Amygdala (tissue), 56 donors: Measurements from ENCODE around the gene CT45A9.
"Not testable (repeated sequence)": the region's sequence is repeated elsewhere in the genome, so short reads cannot be mapped to it uniquely, and the experiment has no call there.

Experiments used
- DNase-seq, 56 donors: peaks; one replicate each; lab custom pipeline; 2025; lab: John Stamatoyannopoulos, UW

CT45A9 gene, protein sequence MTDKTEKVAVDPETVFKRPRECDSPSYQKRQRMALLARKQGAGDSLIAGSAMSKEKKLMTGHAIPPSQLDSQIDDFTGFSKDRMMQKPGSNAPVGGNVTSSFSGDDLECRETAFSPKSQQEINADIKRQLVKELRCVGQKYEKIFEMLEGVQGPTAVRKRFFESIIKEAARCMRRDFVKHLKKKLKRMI

DNA sequence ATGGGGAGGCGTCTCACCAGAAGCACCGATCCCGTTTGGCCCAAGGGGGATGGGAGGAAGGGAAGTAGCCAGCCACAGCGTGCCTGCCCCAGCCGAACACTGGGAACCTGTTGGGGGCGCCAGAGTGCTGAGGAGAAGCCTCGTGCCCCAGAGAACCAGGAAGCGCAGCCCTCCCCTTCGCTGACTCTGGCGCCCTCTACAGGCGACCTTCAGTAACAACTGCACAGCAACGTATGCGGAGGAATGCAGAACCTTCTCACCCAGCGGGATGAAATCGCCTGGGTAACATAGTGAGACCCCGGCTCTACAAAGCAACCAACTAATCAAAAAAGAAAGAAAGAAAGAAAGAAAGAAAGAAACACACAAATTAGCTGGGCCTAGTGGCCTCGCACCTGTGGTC lies at the start of gene CT45A9:
Gene CT45A9 (minus strand): TSS at position 101 of the 400 bp plus-strand sequence. CDS start 3,751 bp downstream, outside the sequence.
- not testable (repeated sequence) for DNase-seq

DNA sequence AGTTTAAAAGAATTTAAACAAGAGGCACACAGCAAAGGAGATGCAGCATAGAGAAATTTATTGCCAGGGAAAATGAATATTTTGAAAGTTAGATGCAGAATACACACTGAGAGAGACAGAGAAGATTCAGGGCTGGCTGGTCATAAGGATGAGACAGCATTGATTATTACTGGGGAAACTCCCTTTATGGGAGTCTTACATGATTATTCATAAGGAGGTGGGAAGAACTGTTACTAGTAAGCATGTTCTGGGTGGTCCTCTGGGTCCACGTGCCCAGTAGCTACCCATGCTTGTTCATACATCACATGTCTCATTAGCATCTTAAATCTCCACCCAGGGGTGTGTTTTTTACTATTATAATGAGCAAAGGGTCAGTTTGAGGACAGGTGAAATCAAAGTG lies 48.9 kb upstream of the CT45A9 start:
- DNase-seq, result not testable (repeated sequence)

DNA sequence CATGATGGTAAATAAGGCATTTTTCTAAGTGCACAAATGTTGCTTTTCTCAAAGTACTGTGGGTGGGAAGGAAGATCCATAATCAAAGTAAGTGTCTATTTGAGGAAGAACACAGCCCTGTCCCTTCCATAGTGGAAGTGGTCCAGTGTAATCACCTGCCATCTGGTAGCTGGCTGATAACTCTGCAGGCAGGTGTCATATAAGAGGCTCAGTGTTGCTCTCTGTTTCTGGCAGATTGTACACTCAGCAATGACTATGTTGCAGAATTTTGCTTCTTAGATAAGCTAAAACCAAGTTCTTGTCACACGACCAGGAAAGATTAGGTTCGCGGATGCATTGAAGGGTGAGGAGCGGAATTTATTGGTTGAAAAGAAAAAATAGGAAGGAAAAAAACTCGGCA lies 42.8 kb upstream of the CT45A9 start:
- no peak for DNase-seq

DNA sequence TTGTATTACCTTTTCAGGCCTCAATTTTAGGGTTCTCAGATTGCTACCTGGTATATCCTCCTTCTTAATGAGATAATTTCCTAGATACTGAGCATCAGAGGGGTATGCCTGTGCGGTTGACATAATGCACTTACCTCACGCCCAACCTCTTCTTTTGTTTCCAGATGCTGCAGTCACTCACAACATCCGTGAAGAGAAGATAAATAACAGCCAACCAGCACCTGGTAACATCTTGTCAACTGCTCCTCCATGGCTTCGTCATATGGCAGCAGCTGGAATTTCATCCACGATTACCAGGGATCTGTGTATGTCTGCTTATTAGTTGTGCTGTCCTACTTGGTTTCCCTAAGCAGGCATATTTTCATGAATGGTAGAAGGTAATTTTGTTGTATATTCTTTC lies 38.6 kb upstream of the CT45A9 start:
- no peak for DNase-seq

DNA sequence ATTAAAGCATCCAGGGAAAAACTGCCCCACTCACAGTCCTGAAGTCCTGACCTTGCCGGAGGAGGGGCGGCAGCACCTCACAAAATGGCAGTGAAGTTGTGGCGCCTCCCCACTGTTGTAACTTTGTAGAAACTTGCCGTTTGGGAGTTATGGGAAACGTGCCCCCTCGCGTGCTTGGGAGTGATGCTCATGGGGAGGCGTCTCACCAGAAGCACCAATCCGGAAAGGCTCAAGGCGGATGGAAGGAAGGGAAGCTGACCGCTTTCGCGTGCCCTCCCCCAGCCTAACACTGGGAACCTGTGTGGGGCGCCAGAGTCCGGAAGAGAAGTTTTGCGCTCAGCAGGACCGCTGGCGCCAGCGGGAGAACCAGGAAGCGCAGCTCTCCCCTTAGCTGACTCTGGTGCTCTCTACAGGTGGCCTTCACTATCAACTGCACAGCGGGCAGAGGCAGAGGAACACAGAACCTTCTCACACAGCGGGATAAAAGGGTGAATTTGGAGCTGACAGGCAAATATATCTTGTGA lies 21.7 kb upstream of the CT45A9 start, which contains the start of the genes CT45A10 and SAGE1:
Gene CT45A10 (minus strand): TSS at position 151 of the 524 bp plus-strand sequence. CDS start 8,100 bp downstream, outside the sequence.
Gene SAGE1 (plus strand): TSS at position 423 of the 524 bp plus-strand sequence. CDS start 2,527 bp downstream, outside the sequence.
- DNase-seq, result no peak

DNA sequence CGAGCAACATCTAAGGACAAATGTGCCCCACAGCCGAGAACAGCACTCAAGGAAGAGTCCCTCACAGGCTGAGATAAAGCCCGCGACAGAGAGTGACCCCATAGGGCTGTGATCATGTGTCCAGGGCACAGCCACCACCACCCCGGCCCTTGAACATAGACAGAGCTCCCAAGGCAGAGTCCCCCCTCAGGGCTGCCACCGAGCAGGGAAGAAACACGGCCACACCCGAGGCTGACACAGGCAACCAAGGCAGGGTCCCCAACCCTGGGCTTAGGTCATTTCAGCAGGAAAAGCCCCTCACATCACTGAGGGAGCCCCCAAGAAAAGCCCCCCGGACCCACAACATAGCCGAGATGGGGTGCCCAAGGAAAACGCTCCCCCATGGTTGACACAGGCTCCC lies 21.2 kb upstream of the CT45A9 start:
- no peak for DNase-seq

DNA sequence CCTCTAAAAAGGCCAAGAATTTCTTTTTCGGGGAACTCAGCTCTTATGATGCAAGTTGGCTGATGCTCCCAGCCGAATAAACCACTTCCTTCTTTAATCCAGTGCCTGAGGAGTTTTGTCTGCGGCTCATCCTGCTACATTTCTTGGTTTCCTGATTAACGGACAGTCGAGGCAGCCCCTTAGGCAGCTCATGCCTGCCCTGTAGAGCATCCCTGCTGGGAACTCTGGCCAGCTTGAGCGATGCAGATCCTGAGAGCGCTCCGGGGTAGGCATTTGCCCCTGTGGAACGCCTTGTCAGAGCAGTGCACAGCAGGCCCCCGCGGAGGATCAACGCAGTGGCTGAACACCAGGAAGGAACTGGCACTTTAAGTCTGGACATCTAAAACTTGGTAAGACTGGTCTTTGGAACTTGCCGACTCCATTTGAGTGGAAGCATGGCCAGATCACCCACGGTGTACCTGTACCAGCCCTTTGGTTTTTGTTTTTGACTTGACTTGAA lies 18.5 kb upstream of the CT45A9 start:
- DNase-seq, result no peak

DNA sequence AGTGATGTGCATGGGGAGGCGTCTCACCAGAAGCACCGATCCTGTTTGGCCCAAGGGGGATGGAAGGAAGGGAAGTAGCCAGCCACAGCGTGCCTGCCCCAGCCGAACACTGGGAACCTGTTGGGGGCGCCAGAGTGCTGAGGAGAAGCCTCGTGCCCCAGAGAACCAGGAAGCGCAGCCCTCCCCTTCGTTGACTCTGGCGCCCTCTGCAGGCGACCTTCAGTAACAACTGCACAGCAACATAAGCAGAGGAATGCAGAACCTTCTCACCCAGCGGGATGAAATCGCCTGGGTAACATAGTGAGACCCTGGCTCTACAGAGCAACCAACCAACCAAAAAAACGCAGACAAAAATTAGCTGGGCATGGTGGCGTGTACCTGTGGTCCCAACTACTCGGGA lies 17.4 kb upstream of the CT45A9 start:
- DNase-seq, result not testable (repeated sequence)

DNA sequence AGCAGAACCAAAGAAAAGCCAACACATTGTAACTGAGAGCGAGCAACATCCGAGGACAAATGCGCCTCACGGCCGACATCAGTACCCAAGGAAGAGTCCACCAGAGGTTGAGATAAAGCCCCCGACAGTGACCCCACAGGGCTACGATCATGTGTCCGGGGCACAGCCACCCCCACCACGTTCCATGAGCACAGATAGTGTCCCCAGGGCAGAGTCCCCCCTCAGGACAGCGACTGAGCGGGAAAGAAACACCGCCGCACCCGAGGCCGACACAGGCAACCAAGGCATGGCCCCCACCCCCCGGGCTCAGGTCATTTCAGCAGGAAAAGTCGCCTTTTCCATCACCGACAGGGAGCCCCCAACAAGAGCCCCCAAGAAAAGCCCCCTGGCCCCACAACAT lies 16.6 kb upstream of the CT45A9 start:
- not testable (repeated sequence) for DNase-seq

DNA sequence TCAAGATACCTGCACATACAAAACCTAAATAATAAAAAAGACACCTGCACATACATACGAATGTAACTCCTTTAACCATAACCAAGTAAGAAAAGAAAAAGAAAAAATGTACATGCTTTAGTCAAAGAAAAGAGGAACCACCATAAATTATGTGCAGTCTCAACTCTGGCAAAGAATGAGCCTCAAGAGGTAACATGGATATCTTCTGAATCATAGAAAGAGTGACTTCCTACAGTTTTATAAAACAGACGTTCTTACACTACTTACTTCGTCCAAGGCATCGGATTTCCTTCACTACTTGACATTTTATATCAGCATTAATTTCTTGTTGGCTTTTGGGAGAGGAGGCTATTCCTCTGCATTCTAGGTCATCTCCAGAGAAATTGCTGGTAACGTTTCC lies 11.1 kb upstream of the CT45A9 start:
- DNase-seq, result not testable (repeated sequence)

DNA sequence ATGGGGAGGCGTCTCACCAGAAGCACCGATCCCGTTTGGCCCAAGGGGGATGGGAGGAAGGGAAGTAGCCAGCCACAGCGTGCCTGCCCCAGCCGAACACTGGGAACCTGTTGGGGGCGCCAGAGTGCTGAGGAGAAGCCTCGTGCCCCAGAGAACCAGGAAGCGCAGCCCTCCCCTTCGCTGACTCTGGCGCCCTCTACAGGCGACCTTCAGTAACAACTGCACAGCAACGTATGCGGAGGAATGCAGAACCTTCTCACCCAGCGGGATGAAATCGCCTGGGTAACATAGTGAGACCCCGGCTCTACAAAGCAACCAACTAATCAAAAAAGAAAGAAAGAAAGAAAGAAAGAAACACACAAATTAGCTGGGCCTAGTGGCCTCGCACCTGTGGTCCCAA lies 17.2 kb downstream of the CT45A9 start, which contains the start of gene CT45A8:
Gene CT45A8 (minus strand): TSS at position 101 of the 400 bp plus-strand sequence. CDS start 3,755 bp downstream, outside the sequence.
- not testable (repeated sequence) for DNase-seq

DNA sequence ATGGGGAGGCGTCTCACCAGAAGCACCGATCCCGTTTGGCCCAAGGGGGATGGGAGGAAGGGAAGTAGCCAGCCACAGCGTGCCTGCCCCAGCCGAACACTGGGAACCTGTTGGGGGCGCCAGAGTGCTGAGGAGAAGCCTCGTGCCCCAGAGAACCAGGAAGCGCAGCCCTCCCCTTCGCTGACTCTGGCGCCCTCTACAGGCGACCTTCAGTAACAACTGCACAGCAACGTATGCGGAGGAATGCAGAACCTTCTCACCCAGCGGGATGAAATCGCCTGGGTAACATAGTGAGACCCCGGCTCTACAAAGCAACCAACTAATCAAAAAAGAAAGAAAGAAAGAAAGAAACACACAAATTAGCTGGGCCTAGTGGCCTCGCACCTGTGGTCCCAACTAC lies 34.4 kb downstream of the CT45A9 start, which contains the start of gene CT45A7:
Gene CT45A7 (minus strand): TSS at position 101 of the 400 bp plus-strand sequence. CDS start 3,747 bp downstream, outside the sequence.
- not testable (repeated sequence) for DNase-seq

DNA sequence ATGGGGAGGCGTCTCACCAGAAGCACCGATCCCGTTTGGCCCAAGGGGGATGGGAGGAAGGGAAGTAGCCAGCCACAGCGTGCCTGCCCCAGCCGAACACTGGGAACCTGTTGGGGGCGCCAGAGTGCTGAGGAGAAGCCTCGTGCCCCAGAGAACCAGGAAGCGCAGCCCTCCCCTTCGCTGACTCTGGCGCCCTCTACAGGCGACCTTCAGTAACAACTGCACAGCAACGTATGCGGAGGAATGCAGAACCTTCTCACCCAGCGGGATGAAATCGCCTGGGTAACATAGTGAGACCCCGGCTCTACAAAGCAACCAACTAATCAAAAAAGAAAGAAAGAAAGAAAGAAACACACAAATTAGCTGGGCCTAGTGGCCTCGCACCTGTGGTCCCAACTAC lies 51.7 kb downstream of the CT45A9 start, which contains the start of gene CT45A2:
Gene CT45A2 (minus strand): TSS at position 101 of the 400 bp plus-strand sequence. CDS start 3,747 bp downstream, outside the sequence.
- not testable (repeated sequence) for DNase-seq
